ENCODE data around the gene GDAP1L1.
A peak's percentile ranks its signal among the peaks of the same experiment; 100 is the strongest.

The GDAP1L1 gene

GRCh38 chr20:44247131-44247571, at the start of gene GDAP1L1:
Gene GDAP1L1, plus strand, starts transcription at chr20:44247308. Its CDS starts 27 bp downstream, at chr20:44247335.
- peak in 43 of 56 donors; percentile 1 to 78 (median 25) for DNase-seq

GRCh38 chr20:44198872-44199271, 48.2 kb upstream of the GDAP1L1 start:
- no peak for DNase-seq

GRCh38 chr20:44199877-44200276, 47.2 kb upstream of the GDAP1L1 start:
- no peak for DNase-seq

- no peak for DNase-seq
These were observed 46.7 kb upstream of the GDAP1L1 start for GRCh38 chr20:44200371-44200770.

GRCh38 chr20:44200983-44201382, 46.1 kb upstream of the GDAP1L1 start:
- DNase-seq, result no peak

- no peak for DNase-seq
These were observed 43.9 kb upstream of the GDAP1L1 start for GRCh38 chr20:44203161-44203560.

GRCh38 chr20:44204156-44204831, 42.8 kb upstream of the GDAP1L1 start:
- no peak for DNase-seq

GRCh38 chr20:44204832-44205215, 42.3 kb upstream of the GDAP1L1 start:
- DNase-seq, result no peak

GRCh38 chr20:44206132-44206531, 41.0 kb upstream of the GDAP1L1 start:
- DNase-seq, result no peak

- DNase-seq, result no peak
These were observed 39.9 kb upstream of the GDAP1L1 start for GRCh38 chr20:44207126-44207723.

- no peak for DNase-seq
These were observed 38.9 kb upstream of the GDAP1L1 start for GRCh38 chr20:44208165-44208564.

GRCh38 chr20:44208770-44209169, 38.3 kb upstream of the GDAP1L1 start:
- no peak for DNase-seq

GRCh38 chr20:44209686-44210405, 37.3 kb upstream of the GDAP1L1 start:
- DNase-seq, result peak in 11 of 56 donors; percentile 25 to 63 (median 50)

GRCh38 chr20:44210406-44211176, 36.5 kb upstream of the GDAP1L1 start, which contains the start of gene OSER1:
Gene OSER1, minus strand, starts transcription at chr20:44210771. Its CDS starts 3,814 bp downstream, at chr20:44206957.
- DNase-seq, result peak; percentile 69 to 98 (median 96)

GRCh38 chr20:44211177-44212039, 35.7 kb upstream of the GDAP1L1 start:
- DNase-seq, result peak in 23 of 56 donors; percentile 5 to 75 (median 27)

GRCh38 chr20:44212792-44213191, 34.3 kb upstream of the GDAP1L1 start:
- DNase-seq, result peak in 1 of 56 donors; percentile 2

- peak in 45 of 56 donors; percentile 3 to 80 (median 33) for DNase-seq
These were observed 32.0 kb upstream of the GDAP1L1 start for GRCh38 chr20:44215125-44215524.

- DNase-seq, result peak in 44 of 56 donors; percentile 1 to 80 (median 30)
These were observed 29.6 kb upstream of the GDAP1L1 start for GRCh38 chr20:44217342-44218092.

GRCh38 chr20:44218446-44218845, 28.7 kb upstream of the GDAP1L1 start:
- DNase-seq, result no peak
